ENCODE data around the gene TMEM94.

DNA sequence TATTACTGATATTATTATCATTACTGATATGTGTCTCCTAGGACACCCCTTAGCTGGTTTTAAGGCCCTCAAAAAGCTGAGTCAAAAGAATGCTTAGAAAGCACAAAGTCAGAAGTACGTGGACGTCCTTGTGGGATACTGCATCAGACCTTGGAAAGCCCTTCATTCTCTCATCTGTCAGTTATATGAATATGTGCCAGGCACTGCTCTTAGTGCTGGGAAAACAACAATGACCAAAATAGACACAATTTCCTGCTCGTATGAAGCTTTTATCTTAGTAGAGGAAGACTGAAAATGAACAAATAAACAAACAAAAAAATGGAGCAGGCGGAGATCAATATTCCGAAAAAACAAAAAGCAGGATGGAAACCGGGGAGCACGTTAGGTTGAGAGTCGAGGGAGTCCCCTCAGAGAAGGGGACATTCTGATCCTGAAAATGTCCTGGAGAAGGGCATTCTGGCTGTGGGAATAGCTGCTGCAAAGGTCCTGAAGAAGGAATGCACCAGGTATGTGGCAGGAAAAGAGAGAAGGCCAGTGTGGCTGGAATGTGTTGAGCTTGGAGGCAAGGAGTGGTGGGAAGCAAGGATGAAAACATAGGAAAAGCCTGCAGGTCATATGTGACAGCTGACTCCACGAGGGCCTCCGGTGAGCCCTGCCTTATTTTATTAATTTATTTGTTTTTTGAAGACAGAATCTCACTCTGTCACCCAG, 15.5 kb upstream of the TMEM94 start:
- no peak for TF ChIP-seq CTCF (IDR thresholded peaks at IDR 0.05)
- TF ChIP-seq REST (IDR thresholded peaks at IDR 0.05; ENCODE audit: insufficient read depth in 1 of 2, low read depth in 2 of 2, low read length in 1 of 2): no peak
- TF ChIP-seq POLR2AphosphoS5 (IDR thresholded peaks at IDR 0.05; ENCODE audit: low read depth, low read length): no peak
- no peak for TF ChIP-seq SIN3A (IDR thresholded peaks at IDR 0.05; ENCODE audit: borderline replicate concordance, insufficient read depth, low read depth, low read length)
